HG02943 (cell line): ENCODE results near the gene BCAS1.
A peak's percentile ranks its signal among the peaks of the same experiment; 100 is the strongest.
"Not testable (repeated sequence)": the region's sequence is repeated elsewhere in the genome, so short reads cannot be mapped to it uniquely, and the experiment has no call there.

Source experiments
- ATAC-seq: cut with Tn5 transposase; IDR thresholded peaks from one replicate; pipeline ENCODE4 v1.9.1; 2021; ENCODE audit warnings: mild to moderate bottlenecking, low read depth, moderate library complexity; ENCODE audit not compliant: unreplicated experiment

The BCAS1 gene

DNA sequence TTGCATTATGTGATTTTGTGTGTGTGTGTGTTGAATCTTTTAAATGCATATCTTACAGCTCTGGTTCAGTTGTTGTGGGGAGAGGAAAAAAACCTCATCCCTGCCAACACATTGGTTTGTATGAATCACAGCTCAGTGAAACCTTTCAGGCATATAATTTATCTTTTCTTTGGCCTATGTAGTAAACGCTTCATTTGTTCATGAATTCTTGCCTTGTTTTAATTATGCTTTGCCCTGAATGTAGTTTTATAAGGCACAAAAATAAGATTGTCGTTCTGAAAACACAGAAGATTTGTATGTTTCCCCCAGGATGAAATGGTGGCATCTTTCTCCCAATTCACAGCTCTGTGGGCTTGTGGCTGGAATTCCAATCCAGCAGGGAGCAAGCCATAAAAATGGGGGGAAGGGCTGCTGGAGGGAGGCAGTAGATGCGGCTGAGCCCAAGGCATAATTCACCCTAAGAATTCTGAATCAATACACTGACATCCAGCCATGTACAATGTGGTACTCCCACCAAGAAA lies 45.1 kb downstream of the BCAS1 start:
- no peak for ATAC-seq

DNA sequence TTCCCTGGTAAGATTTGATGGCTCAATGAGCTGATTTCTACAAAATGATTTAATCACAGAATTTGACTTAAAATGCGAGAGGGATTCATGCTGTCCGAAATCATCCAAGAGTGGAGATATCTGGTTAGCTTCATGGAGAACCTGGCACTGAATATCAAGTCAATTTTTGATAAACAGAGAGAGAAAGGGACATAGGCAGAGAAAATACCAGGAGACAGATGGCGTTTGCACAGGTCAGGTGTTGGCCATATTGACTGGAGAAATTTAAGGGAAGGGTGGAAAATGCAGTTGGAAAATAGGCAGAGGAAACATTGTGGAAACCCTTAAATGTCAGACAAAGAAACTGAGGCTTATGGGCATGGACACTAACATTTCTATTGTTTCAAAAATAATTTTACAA lies 47.0 kb downstream of the BCAS1 start:
- no peak for ATAC-seq

DNA sequence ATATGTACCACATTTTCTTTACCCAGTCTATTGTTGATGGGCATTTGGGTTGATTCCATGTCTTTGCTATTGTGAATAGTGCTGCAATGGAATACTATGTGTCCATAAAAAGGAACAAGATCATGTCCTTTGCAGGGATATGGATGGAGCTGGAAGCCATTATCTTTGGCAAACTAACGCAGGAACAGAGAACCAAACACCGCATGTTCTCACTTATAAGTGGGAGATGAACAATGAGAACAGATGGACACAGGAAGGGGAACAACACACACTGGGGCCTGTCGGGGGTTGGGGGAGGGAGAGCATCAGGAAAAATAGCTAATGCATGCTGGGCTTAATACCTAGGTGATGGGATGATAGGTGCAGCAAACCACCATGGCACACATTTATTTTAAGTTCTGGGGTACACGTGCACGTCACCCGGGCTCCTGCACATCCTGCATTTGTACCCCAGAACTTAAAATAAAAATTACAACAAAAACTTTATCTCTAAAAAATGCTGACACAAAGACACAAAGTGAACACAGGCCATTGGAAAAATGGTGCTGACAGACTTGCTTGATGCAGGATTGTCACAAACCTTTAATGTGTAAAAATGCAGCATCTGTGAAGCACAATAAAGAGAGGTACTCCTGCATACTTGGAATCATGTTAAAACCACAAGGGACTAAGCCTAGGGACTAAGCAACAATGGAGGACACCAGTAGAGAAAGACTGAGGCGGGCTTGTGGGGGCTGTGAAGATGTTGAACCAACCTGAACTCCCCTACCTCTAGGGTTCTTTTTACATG lies 48.8 kb downstream of the BCAS1 start:
- ATAC-seq, result no peak

DNA sequence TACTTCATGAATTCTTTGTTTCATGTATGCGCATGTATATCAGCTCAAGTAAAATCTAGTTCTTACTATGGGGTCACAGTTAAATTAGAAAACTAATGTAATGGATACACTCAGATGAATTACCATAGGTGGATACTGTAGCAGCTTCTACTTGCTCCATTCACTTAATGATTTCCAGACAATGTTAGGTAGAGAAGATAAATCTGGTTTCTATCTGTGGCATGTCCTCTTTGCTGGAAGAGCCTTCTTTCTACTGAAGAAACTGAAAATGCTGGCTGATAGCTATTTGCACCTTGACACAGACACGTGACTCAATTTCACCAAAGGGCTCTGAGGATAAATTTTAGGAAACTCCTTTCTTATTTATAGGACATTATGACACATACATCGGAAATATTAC lies 49.5 kb downstream of the BCAS1 start:
- no peak for ATAC-seq

DNA sequence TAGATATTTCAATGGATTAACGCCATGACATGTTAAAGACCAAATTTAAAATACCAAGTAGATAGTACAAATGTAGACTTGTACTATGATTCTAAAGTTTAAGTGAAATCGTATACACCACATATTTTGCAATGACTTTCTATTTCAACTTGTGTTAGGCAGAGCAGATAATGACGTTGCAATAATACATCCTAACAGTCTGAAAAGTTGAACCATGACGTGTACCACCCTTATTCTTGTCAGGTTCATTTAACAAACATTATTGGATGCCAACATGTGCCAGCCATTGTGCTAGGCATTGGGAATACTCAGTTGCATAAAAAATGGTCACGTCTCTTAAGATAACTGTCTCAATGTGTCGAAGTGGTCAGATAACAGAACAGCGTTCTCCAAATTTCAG lies 50.0 kb downstream of the BCAS1 start:
- ATAC-seq, result no peak

DNA sequence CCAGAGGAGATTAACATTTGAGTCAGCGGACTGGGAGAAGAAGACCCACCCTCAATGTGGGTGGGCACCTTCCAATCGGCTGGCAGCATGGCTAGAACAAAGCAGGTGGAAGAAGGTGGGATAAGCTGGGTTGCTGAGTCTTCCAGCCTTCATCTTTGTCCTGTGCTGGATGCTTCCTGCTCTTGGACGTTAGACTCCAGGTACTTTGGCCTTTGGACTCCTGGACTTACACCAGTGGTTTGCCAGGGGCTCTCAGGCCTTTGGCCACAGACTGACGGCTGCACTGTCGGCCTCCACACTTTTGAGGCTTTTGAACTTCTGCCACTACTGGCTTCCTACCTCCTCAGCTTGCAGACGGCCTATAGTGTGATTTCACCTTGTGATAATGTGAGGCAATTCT lies 50.8 kb downstream of the BCAS1 start:
- ATAC-seq, result no peak

DNA sequence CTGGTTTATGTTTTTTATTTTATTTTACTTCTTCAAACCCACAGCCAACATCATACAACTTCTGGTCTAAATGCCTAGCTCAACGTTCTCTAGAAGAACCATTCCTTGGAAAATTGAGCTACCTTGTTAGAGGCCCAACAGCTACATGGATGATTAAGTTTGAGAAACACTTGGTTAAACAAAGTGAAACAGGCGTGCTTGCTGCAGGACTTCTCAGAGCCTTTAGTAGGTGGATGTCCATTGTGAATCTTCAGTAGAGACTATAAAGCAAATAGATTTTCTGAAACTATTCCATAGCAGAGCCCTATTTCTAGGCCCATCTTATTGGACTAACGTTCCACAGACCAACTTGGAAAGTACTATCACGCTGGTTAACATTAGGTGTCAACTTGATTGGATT lies 51.3 kb downstream of the BCAS1 start:
- no peak for ATAC-seq

DNA sequence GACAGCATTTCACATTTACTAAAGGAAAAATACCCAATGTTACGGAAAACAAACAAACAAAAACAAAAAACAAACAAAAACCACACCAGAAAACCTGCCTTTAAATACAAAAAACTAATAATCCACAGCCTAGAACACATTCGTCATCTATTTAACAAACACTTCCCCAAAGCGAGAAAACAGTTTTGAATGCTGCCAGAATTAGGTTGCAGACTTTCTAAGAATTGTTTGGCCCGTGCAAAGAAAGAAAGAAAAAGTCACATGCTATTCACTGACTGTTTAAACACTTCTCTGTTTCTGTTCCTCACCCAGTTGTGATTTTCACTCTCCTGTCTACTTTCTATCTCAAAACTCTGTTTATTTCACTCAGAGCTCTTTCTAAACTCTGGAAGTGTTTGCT lies 52.5 kb downstream of the BCAS1 start:
- ATAC-seq, result peak; percentile 86

DNA sequence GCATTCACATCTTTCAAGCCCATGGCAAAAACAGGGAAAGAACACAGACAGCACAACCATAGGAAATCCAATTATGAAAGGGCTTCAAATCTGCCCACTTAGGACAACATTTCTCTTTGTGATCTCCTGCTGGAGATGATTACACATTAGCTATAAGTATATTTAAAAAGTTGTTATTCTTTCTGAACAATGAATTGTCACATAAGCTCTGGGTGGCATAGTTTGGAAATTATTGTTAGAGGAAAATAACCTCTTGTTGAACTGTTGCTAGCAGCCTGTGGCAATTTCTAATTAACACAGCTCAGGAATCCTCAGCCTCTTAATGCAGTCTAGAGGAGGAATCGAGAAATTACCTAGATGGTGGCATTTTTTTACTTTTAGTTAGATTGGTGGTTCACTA lies 54.9 kb downstream of the BCAS1 start:
- no peak for ATAC-seq

DNA sequence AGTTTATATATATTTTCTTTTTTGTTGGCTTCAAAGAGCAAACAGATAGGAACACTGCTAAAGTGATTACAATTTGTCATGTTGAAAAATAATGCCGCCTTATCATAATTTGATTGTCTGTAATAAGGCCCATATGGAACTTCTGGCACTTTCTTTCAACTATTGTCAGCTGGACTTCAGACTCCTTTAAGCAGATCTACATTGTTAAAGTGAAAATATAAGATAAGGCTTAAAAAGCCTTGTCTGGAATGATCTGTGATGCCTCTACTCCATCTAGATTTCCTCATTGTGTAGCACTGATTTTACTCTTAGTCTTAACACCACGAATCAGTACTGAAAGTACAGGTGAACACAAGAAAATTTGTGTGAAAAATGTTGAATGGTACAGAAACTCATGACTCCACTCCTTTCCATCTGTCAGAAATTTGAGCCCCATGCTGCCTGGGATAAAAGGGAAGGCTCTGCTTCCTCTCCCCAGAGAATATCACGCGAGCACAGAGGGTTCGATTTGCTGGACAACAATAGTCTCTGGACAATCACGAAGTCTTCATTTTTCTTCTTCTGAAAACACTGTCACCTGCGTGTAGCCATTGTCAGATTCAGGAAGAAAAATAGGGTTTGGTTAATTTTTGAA lies 56.0 kb downstream of the BCAS1 start:
- ATAC-seq, result no peak

DNA sequence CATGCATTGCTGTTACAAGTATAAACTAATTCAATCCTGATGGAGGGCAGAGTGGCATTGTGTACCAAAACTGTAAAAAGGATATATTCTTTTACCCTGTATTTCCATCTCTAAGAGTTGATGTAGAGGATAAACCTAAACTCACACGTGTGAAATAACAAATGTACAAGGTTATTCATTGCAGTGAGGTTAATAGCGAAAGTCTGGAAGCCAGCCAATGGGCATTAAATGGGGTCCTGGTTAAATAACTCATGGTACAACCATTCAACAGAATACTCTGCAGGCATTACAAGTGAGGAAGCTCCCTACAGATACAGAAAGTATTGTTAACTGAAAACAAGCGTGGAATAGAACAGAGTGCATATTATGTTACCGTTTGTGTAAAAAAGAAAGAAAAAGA lies 56.9 kb downstream of the BCAS1 start:
- no peak for ATAC-seq

DNA sequence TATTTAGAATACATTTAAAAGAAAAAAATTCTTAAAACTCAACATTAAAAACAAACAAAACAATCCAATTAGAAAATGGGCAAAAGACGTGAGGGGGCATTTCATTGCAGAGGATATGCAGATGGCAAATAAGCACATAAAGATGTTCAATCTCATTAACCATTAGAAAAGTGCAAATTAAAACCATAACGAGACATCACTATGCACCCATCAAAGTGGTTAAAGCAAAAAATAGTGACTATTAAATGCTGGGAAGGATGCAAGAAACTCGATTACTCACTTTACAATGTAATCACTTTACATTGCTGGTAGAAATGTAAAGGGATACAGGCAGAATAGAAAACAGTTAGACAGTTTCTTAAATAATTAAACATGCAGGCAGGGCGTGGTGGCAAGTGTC lies 59.0 kb downstream of the BCAS1 start:
- no peak for ATAC-seq

DNA sequence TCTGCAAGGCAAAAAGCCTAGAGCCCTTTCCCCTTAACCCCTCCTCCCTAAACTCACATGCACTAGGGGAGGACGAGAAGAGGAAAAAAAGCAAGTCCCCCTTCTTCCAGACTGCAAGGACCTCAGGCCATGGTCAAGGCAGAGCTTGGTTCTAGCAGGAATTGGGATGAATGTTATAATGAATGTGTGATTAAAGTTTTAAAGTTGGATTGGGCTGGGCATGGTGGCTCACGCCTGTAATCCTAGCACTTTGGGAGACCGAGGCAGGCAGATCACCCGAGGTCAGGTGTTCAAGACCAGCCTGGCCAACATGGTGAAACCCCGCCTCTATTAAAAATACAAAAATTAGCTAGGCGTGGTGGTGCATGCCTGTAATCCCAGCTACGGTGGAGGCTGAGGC lies 64.2 kb downstream of the BCAS1 start:
- not testable (repeated sequence) for ATAC-seq

DNA sequence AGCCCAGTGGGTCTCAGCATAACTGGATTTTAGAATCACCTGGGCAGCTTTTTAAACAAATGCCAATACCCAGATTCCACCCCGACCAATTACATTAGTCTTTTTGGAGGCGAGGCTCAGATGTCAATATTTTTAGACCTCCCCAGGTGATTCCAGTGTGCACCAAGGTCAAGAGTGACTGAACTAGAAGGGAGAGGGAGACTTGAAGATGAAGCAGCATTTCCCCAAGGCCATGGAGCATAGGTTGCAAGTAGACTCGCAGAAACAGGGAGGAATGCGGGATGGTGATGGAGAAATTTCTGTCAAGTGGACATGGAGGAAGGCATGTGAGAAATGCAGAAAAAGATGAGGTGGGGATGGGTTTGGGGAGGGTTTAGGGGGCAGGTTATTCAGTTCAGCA lies 64.9 kb downstream of the BCAS1 start:
- ATAC-seq, result no peak

DNA sequence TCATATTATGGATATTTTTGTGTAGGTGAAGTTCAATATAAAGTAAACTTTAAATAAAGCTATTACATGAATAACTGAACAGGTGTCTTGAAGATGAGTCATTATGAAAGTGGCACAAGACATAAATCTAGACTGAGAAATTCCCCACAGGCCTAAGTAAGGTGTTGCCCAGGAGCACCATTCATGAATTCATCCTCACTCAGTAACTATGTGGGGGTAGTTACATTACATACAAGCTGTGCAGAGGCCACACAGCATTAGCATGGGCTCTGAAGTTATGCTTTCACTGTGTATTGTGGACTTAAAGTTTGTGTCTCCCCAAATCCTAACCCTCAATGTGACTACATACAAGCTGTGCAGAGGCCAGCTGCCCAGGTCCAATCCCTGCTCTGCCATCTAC lies 65.9 kb downstream of the BCAS1 start:
- ATAC-seq, result peak; percentile 97

DNA sequence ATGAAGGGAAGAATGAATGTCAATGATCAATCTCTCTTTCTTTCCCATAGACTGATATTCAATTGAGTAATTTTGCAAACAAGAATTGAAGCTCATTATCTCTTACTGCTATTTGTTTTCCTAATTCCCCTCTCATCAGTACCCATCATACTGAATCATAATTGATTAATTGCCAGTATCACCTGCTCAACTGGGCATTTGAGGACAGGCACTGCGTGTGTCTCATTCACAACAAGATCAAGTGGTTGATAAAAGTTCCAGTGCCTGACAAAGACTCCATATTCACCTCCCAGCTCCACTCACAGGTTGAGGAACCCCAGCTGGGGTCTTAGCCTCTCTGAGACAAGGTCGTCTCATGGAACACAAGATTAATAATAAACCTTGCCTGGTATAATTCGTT lies 67.7 kb downstream of the BCAS1 start:
- ATAC-seq, result no peak

DNA sequence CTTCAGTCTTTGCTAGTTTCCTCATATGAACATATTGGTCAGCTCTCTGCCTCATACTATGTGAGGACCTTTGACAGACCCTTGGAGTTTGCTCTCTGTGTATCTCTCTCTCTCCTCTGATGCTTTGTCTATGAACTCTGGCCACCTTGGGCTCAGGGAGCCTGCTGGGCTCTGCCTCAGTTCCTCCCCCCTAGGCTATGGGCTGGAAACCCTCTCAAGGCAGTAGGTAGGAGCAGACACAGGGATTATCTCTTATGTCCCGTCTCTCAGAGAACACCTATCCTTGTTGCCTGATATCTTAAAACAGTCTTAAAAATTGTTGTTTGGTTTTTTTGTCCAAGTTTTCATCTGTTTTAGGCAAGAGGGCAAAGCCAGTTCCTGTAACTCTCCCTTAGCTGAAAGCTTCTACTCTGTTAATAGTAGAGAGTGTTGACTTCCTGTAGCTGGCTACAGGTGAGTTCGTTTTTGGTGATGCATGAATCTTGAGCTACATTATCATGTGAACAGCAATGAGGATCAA lies 68.3 kb downstream of the BCAS1 start:
- no peak for ATAC-seq

DNA sequence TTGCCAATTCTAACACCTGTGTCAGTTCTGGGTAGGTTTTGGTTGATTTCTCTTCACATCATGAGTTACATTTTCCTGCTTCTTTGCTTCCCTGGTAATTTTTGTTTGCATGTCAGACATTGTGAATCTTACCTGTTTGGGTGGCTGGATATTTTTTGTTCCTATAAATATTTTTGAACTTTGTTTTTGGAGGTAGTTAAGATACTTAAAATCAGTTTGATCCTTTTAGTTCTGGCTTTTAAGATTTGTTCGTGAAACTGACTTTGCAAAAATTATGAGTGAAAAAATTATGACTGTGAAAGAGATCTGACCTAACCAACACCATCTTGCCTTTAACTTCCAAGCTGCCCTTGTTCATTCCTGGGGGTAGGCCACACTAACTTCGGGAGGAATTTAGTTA lies 69.5 kb downstream of the BCAS1 start:
- no peak for ATAC-seq

DNA sequence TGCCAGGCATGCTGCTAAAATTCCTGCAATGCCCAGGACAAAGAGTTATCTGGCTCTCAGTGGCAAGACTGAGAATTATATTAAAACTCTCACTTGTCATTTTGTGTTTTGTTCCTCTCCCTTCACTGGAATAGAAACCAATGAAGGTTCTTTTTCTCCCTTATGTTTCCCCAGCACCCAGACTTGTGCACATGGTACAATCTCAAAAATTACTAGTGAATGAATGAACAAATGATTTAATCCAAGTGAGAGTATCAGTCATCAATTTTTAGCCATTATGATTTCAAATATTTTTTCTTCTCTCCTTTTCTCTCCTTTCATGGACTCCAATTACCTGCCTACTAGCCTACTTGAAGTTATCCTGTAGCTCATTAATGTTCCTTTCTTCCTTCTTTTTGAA lies 70.1 kb downstream of the BCAS1 start:
- ATAC-seq, result no peak

DNA sequence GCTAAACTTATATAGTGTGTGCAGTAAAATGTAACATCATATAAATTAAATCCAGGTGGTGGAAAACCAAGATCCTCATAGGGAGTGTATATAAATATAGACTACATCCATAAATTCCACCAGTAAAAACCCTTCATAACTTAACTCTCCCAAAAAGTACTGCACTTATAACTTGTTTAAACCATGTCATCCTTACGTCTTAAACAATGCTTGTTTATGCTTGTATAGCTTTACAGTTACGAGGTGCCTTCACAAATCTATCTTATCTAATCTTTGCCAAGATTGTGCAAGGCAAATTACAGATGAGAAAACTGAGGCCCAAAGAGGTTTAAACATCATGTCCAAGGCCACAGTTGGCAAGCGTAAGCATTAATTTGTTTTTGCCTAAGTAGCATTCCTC lies 71.3 kb downstream of the BCAS1 start:
- no peak for ATAC-seq

DNA sequence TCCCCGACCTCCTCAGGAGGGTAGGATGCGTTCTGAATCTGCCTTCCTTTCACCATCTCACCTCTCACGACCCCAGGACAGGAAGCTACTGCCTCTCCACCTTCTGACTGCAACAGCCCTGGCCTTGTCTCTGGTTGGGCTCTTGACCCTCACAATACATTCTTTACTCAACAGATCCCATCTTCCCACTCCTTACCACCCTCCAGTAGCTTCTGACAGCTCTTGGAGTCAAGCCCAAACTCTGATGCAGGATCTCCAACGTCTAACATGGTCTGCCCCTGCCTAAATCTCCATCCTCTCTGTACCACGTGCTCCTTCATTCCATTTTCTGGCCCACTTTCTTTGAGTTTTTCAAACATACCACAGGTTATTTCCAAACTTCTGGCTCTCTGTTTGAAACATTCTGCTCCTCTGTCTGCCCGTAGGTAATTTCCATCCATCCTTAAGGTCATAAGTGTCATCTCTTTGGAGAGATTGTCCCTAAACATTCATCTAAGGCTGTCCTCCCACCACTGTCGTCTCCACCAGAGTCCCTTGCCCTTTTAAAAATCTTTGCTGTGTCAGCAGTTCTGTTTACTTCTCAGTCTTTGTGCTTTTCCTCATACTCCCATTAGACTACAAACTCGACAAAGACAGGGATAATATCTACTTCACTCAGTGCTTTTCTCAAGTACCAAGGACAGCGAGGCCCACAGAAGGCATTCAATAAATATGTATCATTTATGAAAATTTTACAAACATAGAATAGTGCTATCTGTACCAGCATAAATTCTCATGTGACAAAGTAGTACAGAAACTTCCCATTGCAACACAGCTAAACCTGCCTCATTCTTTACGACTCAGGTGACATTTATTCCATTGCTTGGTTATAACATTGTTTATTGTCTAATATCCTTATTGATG lies 73.6 kb downstream of the BCAS1 start:
- ATAC-seq, result no peak
